ENCODE results near the gene TMEM63A. TPM values are rescaled to one million over a fixed set of nuclear protein-coding genes. Genes with fewer than 3 reads are reported as not detected.
"Not testable (repeated sequence)": the region's sequence is repeated elsewhere in the genome, so short reads cannot be mapped to it uniquely, and the experiment has no call there.

The TMEM63A gene
- polyA plus RNA-seq, 2 of the 4 experiments (the other 2 are of a cell fraction): 7.5 to 9.5 TPM

- H3K4me1 ChIP-seq: peaks cover 39% of the 10 kb centered on the region
- FAIRE-seq: no peak
Observed at GRCh38 chr1:225888898-225889601, 6.9 kb upstream of the TMEM63A start, which contains the start of gene LEFTY1. Gene LEFTY1 (minus strand): TSS chr1:225889146. CDS start chr1:225889066, 80 bp downstream.

GRCh38 chr1:225888289-225888897 lies 6.2 kb upstream of the TMEM63A start:
- CTCF ChIA-PET: interaction anchor here (0.6 to 19.4 kb wide), 6 partner anchors 11 to 468 kb away, joined by 3 to 207 read pairs (median 8); partner anchors contain the start of gene EPHX1
- WGBS (ENCODE audit: missing lambda C conversion rate): 81% methylated on average over 16 of the region's 18 CpGs
- POLR2A ChIA-PET: interaction anchor here (0.6 kb wide), 1 partner anchor 29 kb away, joined by 3 read pairs; no protein-coding TSS in a partner anchor

More at GRCh38 chr1:225888898-225889601, 6.9 kb upstream of the TMEM63A start, which contains the start of gene LEFTY1:
- no peaks in the 10 kb centered on the region for H3K9me3 ChIP-seq
- 65% methylated on average over 8 of the region's 11 CpGs for WGBS (ENCODE audit: missing lambda C conversion rate)
- H3K4me3 ChIP-seq: no peak within 1 kb of the TSS
- no peak within 1 kb of the TSS for H3K4me2 ChIP-seq
- CTCF ChIA-PET: interaction anchor here (0.6 to 19.4 kb wide), 7 partner anchors 10 to 468 kb away, joined by 3 to 207 read pairs (median 7); partner anchors contain the start of gene EPHX1
- DNase-seq (ENCODE audit: low read depth in 1 of 2, low spot score in 1 of 2): no peak
- POLR2A ChIA-PET: interaction anchor here (0.6 to 1.2 kb wide), 2 partner anchors 29 to 36 kb away, joined by 3 to 4 read pairs; partner anchors contain the start of gene PYCR2
- peak in 1 of 2 experiments; percentile 32; a peak in 3 of 6 replicates for ATAC-seq
- peak within 1 kb of the TSS in 1 of 2 experiments; percentile 12; a peak in 2 of 6 replicates for H3K27ac ChIP-seq
- TF ChIP-seq HEYL (CRISPR knock-in tag; IDR thresholded peaks at IDR 0.05): no peak
- no peak for TF ChIP-seq ZFP36 (IDR thresholded peaks at IDR 0.05; ENCODE audit: borderline replicate concordance, partially characterized antibody)
- no peak for TF ChIP-seq JUN (IDR thresholded peaks at IDR 0.05)
- no peak for TF ChIP-seq REST (IDR thresholded peaks at IDR 0.05)
- TF ChIP-seq ELK1 (IDR thresholded peaks at IDR 0.05; ENCODE audit: low read depth, low read length): no peak
- no peak for TF ChIP-seq FOXS1 (CRISPR knock-in tag; IDR thresholded peaks at IDR 0.05)
- no peak for TF ChIP-seq SREBF2 (IDR thresholded peaks at IDR 0.05)
- no peak for TF ChIP-seq RARB (CRISPR knock-in tag; IDR thresholded peaks at IDR 0.05)
- TF ChIP-seq HOXA7 (CRISPR knock-in tag; IDR thresholded peaks at IDR 0.05): no peak
- no peak for TF ChIP-seq SMC3 (IDR thresholded peaks at IDR 0.05)
- TF ChIP-seq GATA3 (IDR thresholded peaks at IDR 0.05; ENCODE audit: borderline replicate concordance): no peak

GRCh38 chr1:225887554-225888288 lies 5.5 kb upstream of the TMEM63A start:
- WGBS (ENCODE audit: missing lambda C conversion rate): 60% methylated on average over 2 of the region's 56 CpGs
- DNase-seq (ENCODE audit: low read depth in 1 of 2, low spot score in 1 of 2); H3K4me2 ChIP-seq; ATAC-seq; H3K4me3 ChIP-seq; H3K27ac ChIP-seq; H3K9me3 ChIP-seq; POLR2A ChIA-PET; FAIRE-seq: not testable (repeated sequence)
- peaks cover 48% of the 10 kb centered on the region for H3K4me1 ChIP-seq
- CTCF ChIA-PET: interaction anchor here (19.4 kb wide), 1 partner anchor 19 kb away, joined by 207 read pairs; no protein-coding TSS in a partner anchor

More at GRCh38 chr1:225888289-225888897, 6.2 kb upstream of the TMEM63A start:
- H3K9me3 ChIP-seq: no peaks in the 10 kb centered on the region
- ATAC-seq: peak in 1 of 2 experiments; percentile 27; a peak in 3 of 6 replicates
- no peak overlapping the region for H3K4me2 ChIP-seq
- DNase-seq (ENCODE audit: low read depth in 1 of 2, low spot score in 1 of 2): no peak
- peak overlapping the region in 1 of 2 experiments; percentile 6; a peak in 1 of 6 replicates for H3K27ac ChIP-seq
- H3K4me3 ChIP-seq: no peak overlapping the region
- peaks cover 46% of the 10 kb centered on the region for H3K4me1 ChIP-seq
- TF ChIP-seq FOSL2 (IDR thresholded peaks at IDR 0.05) (no peak), FOSL2 (CRISPR knock-in tag; IDR thresholded peaks at IDR 0.05) (no peak), POLR2A (IDR thresholded peaks at IDR 0.05; ENCODE audit: low read length) (no peak), MAFK (IDR thresholded peaks at IDR 0.05; ENCODE audit: partially characterized antibody) (no peak), SREBF2 (IDR thresholded peaks at IDR 0.05) (no peak), MYC (IDR thresholded peaks at IDR 0.05; ENCODE audit: borderline replicate concordance, low read length) (no peak), JUN (IDR thresholded peaks at IDR 0.05) (no peak), ZSCAN20 (CRISPR knock-in tag; IDR thresholded peaks at IDR 0.05) (no peak), SMC3 (IDR thresholded peaks at IDR 0.05) (no peak), TP53 (CRISPR knock-in tag; IDR thresholded peaks at IDR 0.05) (no peak), HEYL (CRISPR knock-in tag; IDR thresholded peaks at IDR 0.05) (no peak), CBX2 (IDR thresholded peaks at IDR 0.05; ENCODE audit: borderline replicate concordance, low read depth) (no peak), HDAC2 (IDR thresholded peaks at IDR 0.05) (no peak), TFCP2L1 (CRISPR knock-in tag; IDR thresholded peaks at IDR 0.05) (no peak)
- FAIRE-seq: no peak
